CD14-positive monocyte (primary cell): ENCODE results near the gene CAMTA1. TPM values are rescaled to one million over a fixed set of nuclear protein-coding genes. Genes with fewer than 3 reads are reported as not detected.

Source experiments
- DNase-seq, 3 donors: peaks; one replicate each; pipeline ENCODE4 v3.0.0-alpha.2; 2011 to 2022
- H2AFZ ChIP-seq: 2 replicates; pipeline ENCODE4 v1.6.0; 2012; ENCODE audit warnings: mild to moderate bottlenecking, low read depth, low read length, inconsistent platforms; ENCODE audit not compliant: insufficient read depth, poor library complexity, severe bottlenecking
- H3K27ac ChIP-seq, 2 donors: 1 replicate in 1 of 2; 2 replicates in 1 of 2; pipeline ENCODE4 v1.5.1; 2012 to 2013; ENCODE audit warnings: low read length in 2 of 2, control low read depth in 1 of 2, inconsistent platforms in 1 of 2, low read depth in 1 of 2, mild to moderate bottlenecking in 1 of 2
- H3K27me3 ChIP-seq, 2 donors: one replicate each; pipeline versions ENCODE4 v1.6.0 to v1.6.1; 2011 to 2013; ENCODE audit warnings: low read length in 2 of 2; ENCODE audit not compliant: control insufficient read depth in 2 of 2, insufficient read depth in 2 of 2
- H3K36me3 ChIP-seq, 2 donors: replicated peaks in 1 of 2; 1 replicate in 1 of 2; 2 replicates in 1 of 2; pipeline versions ENCODE4 v1.5.1 to v1.6.1; 2012 to 2013; ENCODE audit warnings: low read length in 2 of 2, control low read depth in 1 of 2, inconsistent platforms in 1 of 2, mild to moderate bottlenecking in 1 of 2; ENCODE audit not compliant: insufficient read depth in 2 of 2, control insufficient read depth in 1 of 2
- H3K4me1 ChIP-seq, 2 donors: 1 replicate in 1 of 2; 2 replicates in 1 of 2; pipeline versions ENCODE4 v1.5.1 to v1.6.1; 2012 to 2013; ENCODE audit warnings: low read length in 2 of 2, control low read depth in 1 of 2, inconsistent platforms in 1 of 2, mild to moderate bottlenecking in 1 of 2, moderate library complexity in 1 of 2; ENCODE audit not compliant: insufficient read depth in 2 of 2, control insufficient read depth in 1 of 2
- H3K4me2 ChIP-seq: replicated peaks from 2 replicates; pipeline ENCODE3; 2012; ENCODE audit warnings: low read length, moderate library complexity, mild to moderate bottlenecking; ENCODE audit not compliant: poor library complexity, severe bottlenecking; ENCODE audit errors: extremely low read depth
- H3K4me3 ChIP-seq, 3 experiments: fragments of 200-600 bp in 1 of 3; sonication (generic) in 1 of 3; replicated peaks in 1 of 3; 1 replicate in 2 of 3; 2 replicates in 1 of 3; pipeline ENCODE4 v1.5.1; 2011 to 2013; ENCODE audit warnings: low read length in 3 of 3, mild to moderate bottlenecking in 3 of 3, control low read depth in 2 of 3, low read depth in 2 of 3, inconsistent platforms in 1 of 3, moderate library complexity in 1 of 3
- H3K79me2 ChIP-seq: 2 replicates; pipeline ENCODE4 v1.6.0; 2012; ENCODE audit warnings: mild to moderate bottlenecking, control low read depth, inconsistent platforms, low read length, moderate library complexity; ENCODE audit not compliant: insufficient read depth
- H3K9ac ChIP-seq: 2 replicates; pipeline ENCODE4 v1.6.0; 2017; ENCODE audit warnings: low read length, mild to moderate bottlenecking; ENCODE audit not compliant: insufficient read depth, poor library complexity, severe bottlenecking
- H3K9me3 ChIP-seq, 2 donors: replicated peaks in 1 of 2; 1 replicate in 1 of 2; 2 replicates in 1 of 2; pipeline versions ENCODE4 v1.5.1 to v1.6.1; 2012 to 2013; ENCODE audit warnings: low read length in 2 of 2, control low read depth in 1 of 2; ENCODE audit not compliant: control insufficient read depth in 1 of 2, insufficient read depth in 1 of 2
- H4K20me1 ChIP-seq: 2 replicates; pipeline ENCODE4 v1.6.0; 2012; ENCODE audit warnings: mild to moderate bottlenecking, low read length, control low read depth, moderate library complexity; ENCODE audit not compliant: insufficient read depth
- H3K27ac Mint-ChIP-seq, 7 donors: one replicate each; pipeline ENCODE4 v1.8.0; 2020; ENCODE audit warnings: mild to moderate bottlenecking in 7 of 7, mixed read lengths in 7 of 7, moderate library complexity in 6 of 7, inconsistent platforms in 2 of 7
- H3K27me3 Mint-ChIP-seq, 3 donors: one replicate each; pipeline ENCODE4 v1.8.0; 2021 to 2022; ENCODE audit warnings: low read depth in 3 of 3, mild to moderate bottlenecking in 3 of 3, mixed read lengths in 3 of 3, moderate library complexity in 3 of 3, inconsistent platforms in 1 of 3
- H3K36me3 Mint-ChIP-seq, 2 donors: one replicate each; pipeline ENCODE4 v1.8.0; 2020; ENCODE audit warnings: mixed read lengths in 2 of 2, inconsistent platforms in 1 of 2, mild to moderate bottlenecking in 1 of 2
- H3K4me1 Mint-ChIP-seq: one replicate; pipeline ENCODE4 v1.8.0; 2020; ENCODE audit warnings: mild to moderate bottlenecking, mixed read lengths
- H3K4me3 Mint-ChIP-seq, 2 donors: one replicate each; pipeline ENCODE4 v1.8.0; 2020; ENCODE audit warnings: mild to moderate bottlenecking in 2 of 2, mixed read lengths in 2 of 2, moderate library complexity in 1 of 2
- H3K9me3 Mint-ChIP-seq, 7 donors: one replicate each; pipeline ENCODE4 v1.8.0; 2020 to 2022; ENCODE audit warnings: mixed read lengths in 7 of 7, mild to moderate bottlenecking in 6 of 7, moderate library complexity in 6 of 7, inconsistent platforms in 2 of 7
- WGBS: methylation state at CpG from one replicate; pipeline ENCODE4 v1.1.5; 2013; ENCODE audit warnings: missing lambda C conversion rate; ENCODE audit not compliant: insufficient coverage; 5-methylcytosine and 5-hydroxymethylcytosine counted together
- intact Hi-C, 2 donors: fragments of 100-400 bp; cut with micrococcal nuclease; formaldehyde crosslinking; loops; one replicate each; pipeline versions ENCODE4 v1.15.0 to v1.15.1; 2023
- polyA plus RNA-seq, 3 donors: library from polyadenylated mRNA; depleted of rRNA in 1 of 3; unstranded in 2 of 3; stranded (reverse) in 1 of 3; fragments of 300-500 nt in 2 of 3; fragments of >200 nt in 1 of 3; fragmentation: Illumina TruSeq in 2 of 3; gene quantifications; 1 replicate in 2 of 3; 2 replicates in 1 of 3; pipeline ENCODE4 v1.2.3, GENCODE V29; 2012 to 2021
- TF ChIP-seq, protein P1 (sequence below): fragments of 200-600 bp; IDR thresholded peaks from one replicate; pipeline ENCODE4 v1.8.0; 2022; ENCODE audit warnings: antibody characterized with exemption, mild to moderate bottlenecking

The CAMTA1 gene
- polyA plus RNA-seq, 3 donors: 52.0 to 89.6 (median 78.3) TPM

DNA sequence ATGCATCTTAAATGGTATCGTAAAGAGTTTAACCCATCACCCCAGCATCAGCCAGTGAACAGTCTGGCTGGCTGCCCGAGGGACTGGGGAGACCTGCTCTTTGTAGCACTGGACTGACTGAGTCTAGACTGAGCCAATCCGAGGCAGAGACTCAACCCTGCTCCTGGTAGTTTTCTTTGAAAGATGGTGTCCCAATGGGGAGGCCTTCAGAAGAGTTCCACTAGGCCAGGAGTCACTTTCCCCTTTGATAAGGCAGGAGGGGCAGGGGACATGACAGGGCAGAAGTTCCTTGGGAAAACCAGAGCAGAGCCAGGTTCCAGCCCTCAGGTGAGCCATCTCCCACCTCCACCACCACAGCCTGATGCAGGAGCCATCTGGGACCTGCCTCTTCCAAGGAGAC lies 203.5 kb downstream of the CAMTA1 start:
- H3K79me2 ChIP-seq: no peaks in the 10 kb centered on the region
- peaks cover 0 to 5% of the 10 kb centered on the region in 2 donors for H3K27me3 ChIP-seq
- no peak overlapping the region for H3K9ac ChIP-seq
- no peaks in the 10 kb centered on the region for H3K4me1 Mint-ChIP-seq
- no peak overlapping the region for H3K4me2 ChIP-seq
- WGBS: 80% methylated on average over 2 of the region's 3 CpGs
- H3K4me3 Mint-ChIP-seq: no peak overlapping the region
- no peak overlapping the region for H3K27ac ChIP-seq
- H3K36me3 ChIP-seq: no peaks in the 10 kb centered on the region
- H2AFZ ChIP-seq: no peak overlapping the region
- H3K4me1 ChIP-seq: no peaks in the 10 kb centered on the region
- peaks cover 5 to 13% (median 9%) of the 10 kb centered on the region in 3 donors for H3K27me3 Mint-ChIP-seq
- H3K36me3 Mint-ChIP-seq: no peaks in the 10 kb centered on the region
- H3K27ac Mint-ChIP-seq: no peak overlapping the region
- intact Hi-C loops: no loop called here
- H4K20me1 ChIP-seq: no peaks in the 10 kb centered on the region
- no peak for DNase-seq
- TF ChIP-seq, protein P1, sequence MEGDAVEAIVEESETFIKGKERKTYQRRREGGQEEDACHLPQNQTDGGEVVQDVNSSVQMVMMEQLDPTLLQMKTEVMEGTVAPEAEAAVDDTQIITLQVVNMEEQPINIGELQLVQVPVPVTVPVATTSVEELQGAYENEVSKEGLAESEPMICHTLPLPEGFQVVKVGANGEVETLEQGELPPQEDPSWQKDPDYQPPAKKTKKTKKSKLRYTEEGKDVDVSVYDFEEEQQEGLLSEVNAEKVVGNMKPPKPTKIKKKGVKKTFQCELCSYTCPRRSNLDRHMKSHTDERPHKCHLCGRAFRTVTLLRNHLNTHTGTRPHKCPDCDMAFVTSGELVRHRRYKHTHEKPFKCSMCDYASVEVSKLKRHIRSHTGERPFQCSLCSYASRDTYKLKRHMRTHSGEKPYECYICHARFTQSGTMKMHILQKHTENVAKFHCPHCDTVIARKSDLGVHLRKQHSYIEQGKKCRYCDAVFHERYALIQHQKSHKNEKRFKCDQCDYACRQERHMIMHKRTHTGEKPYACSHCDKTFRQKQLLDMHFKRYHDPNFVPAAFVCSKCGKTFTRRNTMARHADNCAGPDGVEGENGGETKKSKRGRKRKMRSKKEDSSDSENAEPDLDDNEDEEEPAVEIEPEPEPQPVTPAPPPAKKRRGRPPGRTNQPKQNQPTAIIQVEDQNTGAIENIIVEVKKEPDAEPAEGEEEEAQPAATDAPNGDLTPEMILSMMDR: no peak
- no peak overlapping the region for H3K4me3 ChIP-seq
- peaks cover 0 to 11% (median 3%) of the 10 kb centered on the region in 7 donors for H3K9me3 Mint-ChIP-seq
- H3K9me3 ChIP-seq: peaks cover 0 to 4% of the 10 kb centered on the region in 2 donors

DNA sequence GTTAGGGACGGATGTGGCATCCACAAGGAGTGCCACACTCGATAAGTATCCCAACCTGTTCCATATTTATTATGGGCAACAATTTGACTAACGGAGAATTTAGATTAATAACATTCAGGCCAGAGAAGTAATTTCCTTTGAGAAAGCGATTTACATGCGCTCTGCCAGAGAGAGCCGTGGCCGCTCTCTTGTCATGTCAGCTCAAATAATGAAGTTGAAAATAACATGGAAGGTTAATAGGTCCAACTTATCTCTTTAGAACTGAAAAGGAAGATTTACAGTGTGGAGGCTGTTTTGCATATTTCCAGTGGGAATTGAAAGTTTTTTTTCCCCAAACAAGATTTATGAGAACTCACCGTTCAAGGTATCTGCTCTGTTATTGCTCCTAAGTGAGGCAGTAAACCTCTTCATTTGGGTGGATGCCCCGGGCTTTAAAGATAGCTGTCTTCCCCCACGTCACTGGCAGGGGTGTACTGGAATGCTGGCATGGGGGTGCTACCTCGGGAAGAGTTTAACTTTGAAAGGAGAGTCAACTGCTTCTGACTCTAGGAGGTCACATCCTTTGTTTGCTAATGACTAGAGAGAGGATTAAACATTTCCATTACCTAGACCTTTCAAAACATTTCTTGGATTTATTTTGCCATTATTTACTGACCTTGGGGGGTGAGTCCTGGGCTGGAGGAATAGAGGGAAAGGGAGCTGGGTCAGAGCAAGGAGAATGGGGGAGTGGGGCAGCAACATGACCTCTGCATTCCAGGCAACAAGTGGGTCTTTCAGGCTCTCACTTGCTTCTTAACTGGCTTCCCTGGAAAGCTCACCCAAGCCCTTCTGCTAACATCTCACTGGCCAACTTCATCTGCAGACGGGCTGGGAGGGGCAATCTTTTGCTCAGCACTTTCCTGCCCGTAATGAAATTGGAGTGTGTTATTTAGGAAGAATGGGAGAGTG lies 204.2 kb downstream of the CAMTA1 start:
- TF ChIP-seq, protein P1: no peak
- Histone ChIP-seq H4K20me1 (no peaks in the 10 kb centered on the region), H3K36me3 (no peaks in the 10 kb centered on the region), H3K4me3 (no peak overlapping the region), H3K4me1 (no peaks in the 10 kb centered on the region), H2AFZ (no peak overlapping the region), H3K9me3 (peaks cover 0 to 4% of the 10 kb centered on the region in 2 donors), H3K27me3 (peaks cover 0 to 5% of the 10 kb centered on the region in 2 donors), H3K4me2 (no peak overlapping the region), H3K9ac (no peak overlapping the region), H3K27ac (no peak overlapping the region), H3K79me2 (no peaks in the 10 kb centered on the region)
- whole genome bisulfite sequencing: 83% methylated on average over 4 of the region's 13 CpGs
- intact Hi-C loops: no loop called here
- Mint-ChIP-seq H3K27ac (no peak overlapping the region), H3K9me3 (peaks cover 0 to 11% (median 3%) of the 10 kb centered on the region in 7 donors), H3K4me1 (no peaks in the 10 kb centered on the region), H3K36me3 (no peaks in the 10 kb centered on the region), H3K27me3 (peaks cover 5 to 13% (median 9%) of the 10 kb centered on the region in 3 donors), H3K4me3 (no peak overlapping the region)
- DNase-seq: no peak
